ENCODE data around the gene EBF4.

Gene EBF4, protein sequence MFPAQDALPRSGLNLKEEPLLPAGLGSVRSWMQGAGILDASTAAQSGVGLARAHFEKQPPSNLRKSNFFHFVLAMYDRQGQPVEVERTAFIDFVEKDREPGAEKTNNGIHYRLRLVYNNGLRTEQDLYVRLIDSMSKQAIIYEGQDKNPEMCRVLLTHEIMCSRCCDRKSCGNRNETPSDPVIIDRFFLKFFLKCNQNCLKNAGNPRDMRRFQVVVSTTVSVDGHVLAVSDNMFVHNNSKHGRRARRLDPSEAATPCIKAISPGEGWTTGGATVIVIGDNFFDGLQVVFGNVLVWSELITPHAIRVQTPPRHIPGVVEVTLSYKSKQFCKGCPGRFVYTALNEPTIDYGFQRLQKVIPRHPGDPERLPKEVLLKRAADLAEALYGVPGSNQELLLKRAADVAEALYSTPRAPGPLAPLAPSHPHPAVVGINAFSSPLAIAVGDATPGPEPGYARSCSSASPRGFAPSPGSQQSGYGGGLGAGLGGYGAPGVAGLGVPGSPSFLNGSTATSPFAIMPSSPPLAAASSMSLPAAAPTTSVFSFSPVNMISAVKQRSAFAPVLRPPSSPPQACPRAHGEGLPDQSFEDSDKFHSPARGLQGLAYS

DNA sequence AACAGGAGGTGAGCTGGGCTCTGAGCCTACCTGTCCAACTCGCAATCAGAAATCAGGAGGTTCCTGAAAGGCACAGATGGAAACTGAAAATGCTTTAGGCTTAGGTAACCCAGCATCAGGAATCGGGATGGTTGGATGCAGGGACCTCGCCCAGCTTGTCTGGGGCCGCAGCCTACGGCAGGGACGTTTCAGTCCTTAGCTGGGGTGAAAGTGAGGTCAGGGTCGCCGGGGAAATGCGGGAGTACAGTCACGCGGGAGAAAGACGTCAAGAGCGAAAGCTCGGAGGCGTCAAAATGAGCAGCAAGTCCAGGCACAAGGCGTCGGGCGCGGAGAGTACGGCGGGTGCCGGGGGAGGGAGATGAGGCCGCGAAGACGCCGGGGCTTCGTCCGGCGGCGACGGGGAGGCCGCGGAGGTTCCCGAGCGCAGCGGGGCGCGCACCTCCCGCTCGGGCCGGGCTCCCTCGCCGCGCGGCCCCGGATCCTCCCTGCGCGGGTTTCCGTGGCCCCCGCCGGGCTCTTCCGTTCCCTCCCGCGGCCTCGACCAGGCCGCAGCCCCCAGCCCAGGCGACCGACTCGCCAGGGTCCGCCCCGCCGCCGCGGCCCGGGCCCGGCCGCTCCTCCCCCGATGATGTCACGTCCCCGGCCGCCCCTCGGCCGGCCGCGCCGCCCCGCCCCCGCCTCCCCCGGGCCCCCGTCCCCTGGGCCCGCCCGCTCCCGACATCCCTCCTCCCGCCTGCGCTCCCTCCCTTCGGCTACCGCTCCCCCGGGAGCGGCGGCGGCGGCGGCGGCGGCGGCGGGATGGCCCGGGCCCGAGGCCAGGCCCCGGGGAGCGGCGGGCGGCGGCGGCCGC lies at the start of gene EBF4:
Gene EBF4, plus strand, starts transcription at position 745 of the 850 bp plus-strand sequence. CDS start 866 bp downstream, outside the sequence.
- DNase-seq, result peak in 1 of 2 donors; percentile 30

DNA sequence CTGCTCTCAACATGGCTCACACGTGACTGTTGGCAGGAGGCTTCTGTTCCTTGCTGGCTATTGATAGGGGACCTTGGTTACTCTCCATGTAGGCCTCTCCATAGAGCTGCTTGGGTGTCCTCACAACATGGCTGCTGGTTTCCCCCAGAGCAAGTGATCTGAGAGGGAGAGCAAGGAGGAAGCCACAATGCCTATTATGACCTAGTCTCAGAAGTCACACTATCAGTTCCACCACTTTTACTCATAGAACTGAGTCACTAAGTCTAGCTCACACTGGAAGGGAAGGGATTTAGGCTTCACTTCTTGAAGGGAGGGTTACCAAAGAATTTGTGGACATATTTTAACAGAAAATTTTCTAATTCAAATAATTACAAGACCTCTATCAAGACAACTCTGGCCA lies 48.9 kb upstream of the EBF4 start:
- DNase-seq, result no peak

DNA sequence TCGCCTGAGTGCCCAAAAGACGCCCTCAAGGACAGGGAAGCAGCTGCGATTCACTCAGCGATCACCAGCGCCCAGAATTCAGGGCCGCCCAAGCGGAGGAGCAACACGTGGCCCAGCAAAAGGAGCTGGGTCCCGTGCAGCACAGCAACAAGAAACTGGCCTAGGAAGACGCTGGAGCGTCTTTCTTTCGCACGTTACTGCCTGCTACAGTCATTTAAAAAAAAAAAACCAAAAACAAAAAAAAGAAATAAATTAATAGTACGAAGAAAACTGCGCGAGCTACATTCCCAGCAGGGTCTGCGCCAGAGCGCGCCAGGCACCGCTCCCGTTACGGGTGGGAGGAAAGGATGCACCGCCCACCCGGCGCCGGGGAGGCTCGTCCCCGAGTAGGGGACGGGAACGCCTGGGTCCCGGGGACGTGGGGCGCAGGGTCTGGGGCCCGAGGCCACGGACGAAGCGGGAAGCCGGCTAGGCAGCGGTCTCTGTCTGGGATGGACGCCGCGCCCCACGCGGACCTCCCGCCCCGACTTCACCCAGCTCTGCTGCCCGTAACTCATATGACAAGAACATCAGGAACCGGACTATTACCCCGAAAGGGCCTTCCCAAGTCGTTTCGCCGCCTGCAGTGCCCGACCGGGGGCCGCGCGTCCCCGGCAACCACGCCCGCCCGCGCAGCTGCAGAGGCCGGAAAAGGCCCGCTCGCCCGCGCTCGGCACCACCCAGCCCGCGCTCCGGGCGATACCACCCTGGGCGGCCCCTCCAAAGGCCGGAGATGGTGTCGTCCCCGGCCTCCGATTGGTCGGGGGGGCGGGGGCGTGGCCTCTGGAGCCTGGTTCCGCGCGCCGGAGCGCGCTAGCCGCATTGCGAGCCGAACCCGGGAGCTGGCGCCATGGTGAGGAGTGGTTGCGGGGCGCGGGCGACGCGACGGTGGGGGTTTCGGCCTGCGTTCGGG lies 40.5 kb upstream of the EBF4 start, which contains the start of gene NOP56:
Gene NOP56, plus strand, starts transcription at position 861 of the 952 bp plus-strand sequence. Its CDS starts 29 bp downstream, at position 890.
- peak; percentile 93 to 94 for DNase-seq

DNA sequence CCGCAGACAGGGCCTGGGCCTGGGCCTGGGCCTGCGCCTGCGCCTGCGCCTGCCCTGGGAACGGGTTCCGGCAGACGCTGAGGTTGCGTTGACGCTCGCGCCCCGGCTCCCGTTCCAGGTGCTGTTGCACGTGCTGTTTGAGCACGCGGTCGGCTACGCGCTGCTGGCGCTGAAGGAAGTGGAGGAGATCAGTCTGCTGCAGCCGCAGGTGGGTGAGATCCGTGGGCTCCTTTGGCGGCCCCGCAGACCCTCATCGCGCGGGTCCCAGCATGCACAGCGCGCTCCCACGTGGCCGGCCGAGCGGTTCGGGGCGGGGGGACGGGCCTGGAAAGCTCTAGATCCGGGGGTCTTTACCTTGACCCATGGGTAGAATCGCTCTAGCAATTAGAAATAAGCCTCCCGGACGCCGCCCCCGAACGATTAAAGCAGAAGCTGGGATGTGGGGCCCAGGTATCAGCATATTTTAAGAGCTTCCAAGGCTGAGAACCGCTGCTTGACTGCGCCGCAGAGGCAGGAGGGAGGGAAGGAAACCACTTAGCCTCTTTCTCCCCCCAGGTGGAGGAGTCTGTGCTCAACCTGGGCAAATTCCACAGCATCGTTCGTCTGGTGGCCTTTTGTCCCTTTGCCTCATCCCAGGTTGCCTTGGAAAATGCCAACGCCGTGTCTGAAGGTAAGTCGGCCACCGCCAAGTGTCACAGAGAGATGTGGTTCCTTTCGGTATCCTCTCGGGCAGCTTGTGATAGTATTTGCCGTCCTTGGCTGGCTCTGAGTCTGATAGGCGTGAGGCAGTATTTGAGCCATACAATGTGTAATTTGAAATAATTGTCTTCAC lies 39.6 kb upstream of the EBF4 start:
- DNase-seq, result peak in 1 of 2 donors; percentile 71

DNA sequence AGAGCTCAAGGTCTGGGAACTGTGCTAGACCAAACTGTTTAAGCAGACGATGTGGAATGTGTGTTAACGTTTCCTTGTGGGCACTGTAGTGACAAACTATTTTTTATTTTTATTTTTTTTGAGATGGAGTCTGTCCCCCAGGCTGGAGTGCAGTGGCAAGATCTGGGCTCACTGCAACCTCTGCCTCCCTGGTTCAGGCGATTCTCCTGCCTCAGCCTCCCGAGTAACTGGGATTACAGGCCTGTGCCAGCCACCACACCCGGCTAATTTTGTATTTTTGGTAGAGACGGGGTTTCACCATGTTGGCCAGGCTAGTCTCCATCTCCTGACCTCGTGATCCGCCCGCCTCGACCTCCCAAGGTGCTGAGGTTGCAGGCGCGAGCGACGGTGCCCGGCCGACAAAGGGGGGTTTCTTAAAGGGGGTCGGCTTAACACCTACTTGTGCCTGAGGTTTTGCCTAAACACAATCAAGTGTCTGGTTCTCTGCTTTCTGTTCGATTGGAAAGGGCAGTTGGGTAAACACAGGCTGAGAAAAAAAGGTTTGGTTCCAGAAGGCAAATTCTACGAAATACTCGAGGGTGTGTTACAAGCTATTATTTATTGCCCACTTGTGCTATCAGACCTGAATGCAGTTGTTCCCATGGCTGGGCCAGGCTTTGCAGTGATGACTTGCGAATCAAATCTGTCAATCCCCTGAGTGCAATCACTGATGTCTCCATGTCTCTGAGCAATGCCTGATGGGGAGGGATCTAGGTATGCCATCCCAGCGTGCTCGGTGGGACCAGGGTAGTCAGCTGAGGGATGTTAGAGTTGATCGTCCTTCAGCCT lies 38.8 kb upstream of the EBF4 start:
- DNase-seq, result no peak

DNA sequence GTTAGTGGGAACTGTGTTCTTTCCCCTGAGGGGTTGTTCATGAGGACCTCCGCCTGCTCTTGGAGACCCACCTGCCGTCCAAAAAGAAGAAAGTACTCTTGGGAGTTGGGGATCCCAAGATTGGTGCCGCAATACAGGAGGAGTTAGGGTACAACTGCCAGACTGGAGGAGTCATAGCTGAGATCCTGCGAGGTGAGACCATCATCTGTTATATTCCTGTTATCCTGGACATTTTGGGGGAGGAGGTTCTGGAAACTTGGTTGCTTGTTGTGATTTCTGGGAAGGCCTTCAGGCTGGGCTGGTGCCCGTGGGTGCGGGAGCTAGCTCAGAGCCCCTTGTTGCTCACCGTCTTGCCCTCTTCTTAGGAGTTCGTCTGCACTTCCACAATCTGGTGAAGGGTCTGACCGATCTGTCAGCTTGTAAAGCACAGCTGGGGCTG lies 38.2 kb upstream of the EBF4 start:
- DNase-seq, result no peak

DNA sequence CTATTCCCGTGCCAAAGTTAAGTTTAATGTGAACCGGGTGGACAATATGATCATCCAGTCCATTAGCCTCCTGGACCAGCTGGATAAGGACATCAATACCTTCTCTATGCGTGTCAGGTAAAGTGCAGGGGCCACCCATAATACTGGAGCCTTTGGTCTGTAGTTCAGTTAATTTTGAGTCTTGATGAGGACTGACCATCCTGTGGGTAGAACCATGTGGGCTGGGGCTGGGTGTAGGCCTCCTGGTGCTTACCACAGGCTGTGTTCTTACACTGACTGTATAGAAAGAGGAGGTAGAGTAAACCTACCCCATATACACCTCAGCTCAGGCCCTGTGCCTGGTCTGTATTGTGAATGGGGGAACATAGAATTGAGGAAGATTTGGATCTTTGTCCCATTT lies 37.7 kb upstream of the EBF4 start:
- DNase-seq, result no peak

DNA sequence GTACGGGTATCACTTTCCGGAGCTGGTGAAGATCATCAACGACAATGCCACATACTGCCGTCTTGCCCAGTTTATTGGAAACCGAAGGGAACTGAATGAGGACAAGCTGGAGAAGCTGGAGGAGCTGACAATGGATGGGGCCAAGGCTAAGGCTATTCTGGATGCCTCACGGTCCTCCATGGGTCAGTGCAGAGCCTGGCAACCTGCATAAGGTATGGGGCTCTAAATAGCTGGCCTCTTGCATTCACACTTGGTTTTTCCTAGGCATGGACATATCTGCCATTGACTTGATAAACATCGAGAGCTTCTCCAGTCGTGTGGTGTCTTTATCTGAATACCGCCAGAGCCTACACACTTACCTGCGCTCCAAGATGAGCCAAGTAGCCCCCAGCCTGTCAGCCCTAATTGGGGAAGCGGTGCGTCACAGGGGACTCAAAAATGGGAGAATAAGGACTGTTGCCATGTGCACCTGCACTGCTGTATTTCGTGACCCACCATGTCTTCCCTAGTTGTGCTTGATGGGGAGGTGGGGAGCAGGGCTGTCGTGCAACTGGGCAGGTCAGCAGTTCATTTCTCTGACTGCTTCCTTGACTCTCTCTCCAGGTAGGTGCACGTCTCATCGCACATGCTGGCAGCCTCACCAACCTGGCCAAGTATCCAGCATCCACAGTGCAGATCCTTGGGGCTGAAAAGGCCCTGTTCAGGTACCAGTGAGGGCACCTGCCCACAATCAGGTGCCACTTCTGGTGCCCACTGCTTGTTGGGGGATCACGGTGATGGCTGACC lies 37.1 kb upstream of the EBF4 start:
- DNase-seq, result no peak

DNA sequence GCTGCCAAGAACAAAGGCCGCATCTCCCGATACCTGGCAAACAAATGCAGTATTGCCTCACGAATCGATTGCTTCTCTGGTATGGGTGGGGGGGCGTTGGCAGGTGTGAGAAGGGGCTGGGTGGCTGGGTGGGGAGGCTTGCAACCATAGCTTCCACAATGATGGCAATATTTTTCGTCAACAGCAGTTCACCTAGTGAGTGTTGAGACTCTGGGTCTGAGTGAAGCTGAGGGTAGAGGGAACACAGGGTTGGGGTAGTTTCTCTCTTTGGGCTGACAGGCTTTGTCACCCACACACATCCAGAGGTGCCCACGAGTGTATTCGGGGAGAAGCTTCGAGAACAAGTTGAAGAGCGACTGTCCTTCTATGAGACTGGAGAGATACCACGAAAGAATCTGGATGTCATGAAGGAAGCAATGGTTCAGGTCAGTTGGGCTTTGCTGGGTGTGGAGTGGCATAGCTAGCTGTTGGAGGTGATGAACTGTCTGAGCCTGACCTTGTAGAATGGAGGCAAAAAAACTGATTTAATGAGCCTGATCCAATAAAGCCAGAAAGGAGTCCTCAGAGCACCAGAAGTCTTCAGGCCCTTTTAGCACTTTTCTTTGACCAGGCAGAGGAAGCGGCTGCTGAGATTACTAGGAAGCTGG lies 36.0 kb upstream of the EBF4 start:
- DNase-seq, result no peak

DNA sequence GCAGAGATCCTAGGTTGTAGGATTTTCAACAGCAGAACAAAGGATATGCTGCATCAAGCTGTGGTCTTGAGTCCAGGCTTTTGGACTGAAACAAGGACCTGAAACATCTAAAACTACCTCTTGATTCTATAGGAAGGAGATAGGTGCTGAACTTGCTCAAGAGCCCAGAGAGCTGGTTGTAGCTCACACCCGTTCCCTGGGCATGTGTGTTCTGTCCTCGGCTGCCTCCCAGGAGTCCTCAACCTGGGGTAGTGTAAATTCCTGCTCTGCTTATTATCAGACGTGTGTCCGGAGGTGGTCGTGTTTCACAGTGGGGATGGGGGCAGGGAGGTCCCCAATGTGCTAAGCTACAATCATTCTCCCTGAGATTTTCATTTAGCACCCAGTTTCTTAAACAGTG lies 35.3 kb upstream of the EBF4 start:
- DNase-seq, result no peak

DNA sequence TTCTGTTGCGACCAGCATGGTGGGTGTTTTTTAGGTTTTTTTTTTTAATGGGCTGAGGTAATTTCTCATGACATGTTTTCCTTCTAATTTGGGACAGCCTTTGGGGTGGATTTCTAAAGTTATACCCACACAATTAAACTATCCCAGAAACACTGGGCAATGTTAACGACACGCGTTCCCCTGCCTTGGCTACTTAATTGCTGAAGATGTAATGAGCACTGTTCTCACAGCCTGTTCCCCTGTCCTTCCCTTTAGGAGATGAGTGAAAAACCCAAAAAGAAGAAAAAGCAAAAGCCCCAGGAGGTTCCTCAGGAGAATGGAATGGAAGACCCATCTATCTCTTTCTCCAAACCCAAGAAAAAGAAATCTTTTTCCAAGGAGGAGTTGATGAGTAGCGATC lies 34.9 kb upstream of the EBF4 start:
- no peak for DNase-seq

DNA sequence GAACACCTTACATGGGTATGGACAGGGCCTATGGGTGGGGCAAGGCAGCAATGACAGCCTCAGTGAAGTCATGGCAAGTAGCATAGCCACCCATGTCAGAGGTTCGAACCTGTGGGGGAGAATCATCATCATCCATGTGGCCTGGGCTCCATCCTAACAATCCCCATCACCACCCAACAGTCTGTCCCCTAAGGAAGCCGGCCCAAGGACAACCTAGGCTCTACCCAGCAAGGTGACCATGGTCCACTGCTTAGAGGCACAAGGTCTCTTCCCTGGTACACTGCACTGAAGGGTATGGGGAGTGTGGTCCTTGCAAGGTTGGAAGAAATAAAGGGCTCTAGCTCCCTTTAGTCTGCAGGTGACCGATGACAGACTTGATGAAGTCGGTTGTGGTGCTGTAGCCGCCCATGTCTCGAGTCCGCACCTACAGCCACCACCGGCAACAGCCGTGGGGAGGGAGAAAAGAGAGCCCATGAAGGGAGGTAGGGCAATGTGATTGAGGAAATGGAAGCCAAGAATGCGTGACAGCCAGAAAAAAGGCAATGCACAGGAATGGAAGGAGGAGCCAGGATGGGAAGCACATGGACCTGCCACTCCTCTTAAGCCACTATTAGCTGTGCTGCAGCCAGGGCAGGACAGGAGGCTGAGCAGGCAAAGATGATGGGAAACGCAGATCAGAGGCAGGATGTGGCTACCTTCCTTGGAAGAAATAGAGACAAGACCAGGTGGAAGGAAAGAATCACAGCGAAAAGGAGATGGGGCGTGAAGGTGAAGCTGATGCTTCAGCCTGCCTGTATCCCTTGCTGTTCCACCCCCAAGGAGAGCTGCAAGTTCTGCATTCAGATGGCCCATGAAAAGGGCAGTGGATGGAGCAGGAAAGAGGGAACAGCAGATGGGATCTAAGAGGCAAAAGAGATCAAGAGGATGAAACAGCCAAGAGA lies 33.9 kb upstream of the EBF4 start:
- no peak for DNase-seq

DNA sequence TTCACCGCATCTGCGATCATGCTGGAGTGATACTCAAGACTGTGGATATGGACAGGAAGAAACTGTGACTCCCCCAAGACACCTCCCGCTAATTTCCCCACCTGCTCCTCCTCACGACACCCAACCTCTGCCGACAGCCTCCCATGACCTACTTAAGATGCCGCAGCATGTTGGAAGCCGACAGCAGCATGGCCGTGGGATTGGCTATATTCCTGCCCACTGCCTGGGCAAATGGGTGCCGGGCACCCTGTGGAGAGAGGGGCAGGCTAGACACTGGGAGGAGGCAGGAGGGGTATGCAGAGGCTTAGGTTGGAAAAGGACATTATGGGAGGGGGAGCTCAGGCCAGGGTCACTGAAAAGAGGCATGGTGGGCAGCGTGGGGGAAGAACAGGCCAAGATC lies 33.0 kb upstream of the EBF4 start:
- no peak for DNase-seq

DNA sequence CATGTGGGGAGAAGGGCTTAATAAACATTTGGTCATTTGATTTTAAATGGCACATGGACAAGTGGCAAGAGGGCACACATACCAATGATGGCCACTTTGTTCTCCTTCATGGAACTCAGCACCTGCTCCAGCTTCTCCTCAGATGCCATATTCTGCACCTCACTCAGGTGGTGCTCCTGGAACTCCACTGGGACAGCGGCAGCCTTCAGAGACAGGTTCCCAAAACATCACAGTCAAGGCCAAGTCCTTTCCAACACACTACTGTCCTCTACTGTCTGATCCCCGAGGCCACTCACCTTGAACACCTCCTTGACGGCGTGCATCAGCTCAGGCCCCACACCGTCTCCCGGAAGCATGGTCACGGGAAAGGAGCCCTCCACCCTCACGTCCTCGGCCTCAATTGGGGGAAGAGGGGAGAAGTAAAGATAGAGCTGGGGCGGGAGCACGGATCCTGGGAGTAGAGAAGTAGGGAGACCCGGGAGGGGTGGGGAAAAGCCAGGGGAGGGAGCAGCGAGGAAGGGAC lies 29.2 kb upstream of the EBF4 start:
- DNase-seq, result no peak

DNA sequence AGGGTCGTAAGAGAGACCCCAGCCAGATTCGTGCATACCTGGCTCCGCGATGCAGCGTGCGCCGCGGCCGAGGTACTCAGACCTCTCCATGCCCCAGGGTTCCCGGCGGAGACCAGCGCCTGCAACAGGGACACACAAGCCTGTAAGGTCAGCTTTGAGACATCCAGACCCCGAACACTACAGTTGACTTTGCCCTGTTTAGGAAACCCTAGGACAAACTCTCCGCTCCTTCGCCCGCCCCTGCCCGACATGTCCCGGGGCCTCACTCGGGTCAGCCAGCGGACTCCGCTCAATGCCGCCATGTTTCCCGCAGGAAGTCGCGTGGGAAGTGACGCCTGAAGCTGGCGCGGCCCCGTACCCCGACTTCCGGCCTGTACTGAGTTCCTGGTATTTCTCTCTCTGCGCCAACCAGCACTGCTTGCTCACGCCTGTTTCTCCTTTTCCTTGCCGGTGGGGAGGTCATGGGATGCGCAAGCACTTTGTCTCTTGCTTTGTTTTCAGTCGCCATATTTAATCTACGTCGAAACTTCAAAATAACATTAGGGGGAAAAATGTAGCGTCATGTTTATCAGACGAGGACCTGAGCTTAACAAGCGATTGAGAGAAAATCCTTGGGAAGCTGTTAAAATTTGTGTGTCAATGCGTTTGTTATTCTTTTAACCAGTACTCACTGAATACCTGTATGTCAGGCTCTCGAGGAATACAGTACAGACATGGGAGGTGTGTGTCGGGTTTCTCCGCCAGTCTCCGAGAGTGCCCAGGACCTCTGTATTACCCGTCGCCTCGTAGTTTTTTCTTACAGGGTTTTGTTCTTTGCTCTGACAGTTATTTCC lies 28.5 kb upstream of the EBF4 start, which contains the start of gene IDH3B:
Gene IDH3B, minus strand, starts transcription at position 330 of the 833 bp plus-strand sequence. Its CDS starts 28 bp downstream, at position 302.
- DNase-seq, result peak; percentile 90 to 93

DNA sequence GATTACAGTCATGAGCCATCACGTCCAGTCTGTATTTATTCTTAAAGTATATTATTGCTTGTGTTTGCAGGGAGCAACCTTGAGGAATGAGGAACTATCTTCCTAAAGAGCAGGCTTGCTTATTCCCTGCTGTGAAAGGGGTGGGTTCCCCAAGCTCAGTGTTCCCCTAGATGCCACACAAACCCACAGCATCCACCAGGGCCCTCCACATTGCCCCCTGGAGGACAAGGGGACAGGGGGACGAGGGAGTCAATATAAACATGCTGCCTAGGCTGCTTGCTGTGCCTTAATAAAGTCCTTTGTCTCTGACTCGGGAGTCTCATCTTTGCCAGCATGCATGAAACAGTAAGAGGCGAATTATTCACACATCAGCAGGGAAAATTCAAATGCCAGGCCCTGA lies 20.6 kb upstream of the EBF4 start:
- DNase-seq, result no peak
